CD4-positive, alpha-beta memory T cell (primary cell): ENCODE results near the gene IL36RN. TPM values are rescaled to one million over a fixed set of nuclear protein-coding genes. Genes with fewer than 3 reads are reported as not detected.
A peak's percentile ranks its signal among the peaks of the same experiment; 100 is the strongest.

Experiments
- CTCF ChIA-PET: fragments of 350-600 bp; sonication (Branson Sonifier 250); formaldehyde crosslinking; loops from one replicate; lab custom pipeline; 2021; ENCODE audit warnings: inconsistent platforms; ENCODE audit not compliant: partially characterized antibody; lab: Charles Lee
- POLR2A ChIA-PET: fragments of 350-600 bp; sonication (Branson Sonifier 250); formaldehyde crosslinking; loops from one replicate; lab custom pipeline; 2021; ENCODE audit not compliant: partially characterized antibody; lab: Charles Lee
- DNase-seq, 5 donors: peaks; one replicate each; pipeline versions ENCODE4 v3.0.0 to v3.0.0-alpha.2; 2020 to 2022; ENCODE audit warnings: mixed read lengths in 1 of 5
- H3K27ac ChIP-seq: one replicate; pipeline ENCODE4 v1.7.0; 2013; ENCODE audit warnings: low read depth, low read length
- H3K27me3 ChIP-seq: 2 replicates; pipeline ENCODE4 v1.7.0; 2013; ENCODE audit warnings: mild to moderate bottlenecking, low read length, moderate library complexity; ENCODE audit not compliant: insufficient read depth
- H3K36me3 ChIP-seq: 2 replicates; pipeline ENCODE4 v1.7.0; 2013; ENCODE audit warnings: mild to moderate bottlenecking, low read length, moderate library complexity; ENCODE audit not compliant: insufficient read depth
- H3K4me1 ChIP-seq: 2 replicates; pipeline ENCODE4 v1.7.0; 2013; ENCODE audit warnings: mild to moderate bottlenecking, low read length, moderate library complexity; ENCODE audit not compliant: insufficient read depth
- H3K4me3 ChIP-seq, 2 donors: one replicate each; pipeline ENCODE4 v1.7.0; 2013; ENCODE audit warnings: low read length in 2 of 2, mild to moderate bottlenecking in 1 of 2
- H3K9me3 ChIP-seq, 2 donors: one replicate each; pipeline ENCODE4 v1.7.0; 2013; ENCODE audit warnings: low read length in 2 of 2, control low read depth in 1 of 2; ENCODE audit not compliant: control insufficient read depth in 1 of 2
- H3K27ac Mint-ChIP-seq, 7 donors: one replicate each; pipeline ENCODE4 v1.8.0; 2020 to 2021; ENCODE audit warnings: mixed read lengths in 7 of 7, mild to moderate bottlenecking in 6 of 7, inconsistent platforms in 3 of 7, moderate library complexity in 3 of 7
- H3K27me3 Mint-ChIP-seq, 2 donors: one replicate each; pipeline ENCODE4 v1.8.0; 2020 to 2021; ENCODE audit warnings: mixed read lengths in 2 of 2
- H3K36me3 Mint-ChIP-seq, 2 donors: one replicate each; pipeline ENCODE4 v1.8.0; 2020 to 2021; ENCODE audit warnings: mixed read lengths in 2 of 2, inconsistent platforms in 1 of 2, mild to moderate bottlenecking in 1 of 2
- H3K4me1 Mint-ChIP-seq, 4 donors: one replicate each; pipeline ENCODE4 v1.8.0; 2020 to 2021; ENCODE audit warnings: mixed read lengths in 4 of 4, mild to moderate bottlenecking in 1 of 4
- H3K4me3 Mint-ChIP-seq, 8 donors: one replicate each; pipeline ENCODE4 v1.8.0; 2020 to 2021; ENCODE audit warnings: mixed read lengths in 8 of 8, mild to moderate bottlenecking in 7 of 8, moderate library complexity in 6 of 8, inconsistent platforms in 3 of 8
- H3K9me3 Mint-ChIP-seq, 8 donors: one replicate each; pipeline ENCODE4 v1.8.0; 2020 to 2021; ENCODE audit warnings: mixed read lengths in 8 of 8, mild to moderate bottlenecking in 5 of 8, inconsistent platforms in 3 of 8, moderate library complexity in 1 of 8
- intact Hi-C: fragments of 100-400 bp; cut with micrococcal nuclease; formaldehyde crosslinking; loops from one replicate; pipeline ENCODE4 v1.15.1; 2023
- polyA plus RNA-seq, 2 donors: library from polyadenylated mRNA; unstranded; fragments of 300-500 nt; fragmentation: Illumina TruSeq; gene quantifications; one replicate each; pipeline ENCODE4 v1.2.3, GENCODE V29; 2021
- total RNA-seq, 2 experiments: library from RNA; stranded (reverse); gene quantifications; one replicate each; pipeline ENCODE4 v1.2.3, GENCODE V29; 2021

The IL36RN gene
- total RNA-seq (not detected), polyA plus RNA-seq (not detected)

DNA sequence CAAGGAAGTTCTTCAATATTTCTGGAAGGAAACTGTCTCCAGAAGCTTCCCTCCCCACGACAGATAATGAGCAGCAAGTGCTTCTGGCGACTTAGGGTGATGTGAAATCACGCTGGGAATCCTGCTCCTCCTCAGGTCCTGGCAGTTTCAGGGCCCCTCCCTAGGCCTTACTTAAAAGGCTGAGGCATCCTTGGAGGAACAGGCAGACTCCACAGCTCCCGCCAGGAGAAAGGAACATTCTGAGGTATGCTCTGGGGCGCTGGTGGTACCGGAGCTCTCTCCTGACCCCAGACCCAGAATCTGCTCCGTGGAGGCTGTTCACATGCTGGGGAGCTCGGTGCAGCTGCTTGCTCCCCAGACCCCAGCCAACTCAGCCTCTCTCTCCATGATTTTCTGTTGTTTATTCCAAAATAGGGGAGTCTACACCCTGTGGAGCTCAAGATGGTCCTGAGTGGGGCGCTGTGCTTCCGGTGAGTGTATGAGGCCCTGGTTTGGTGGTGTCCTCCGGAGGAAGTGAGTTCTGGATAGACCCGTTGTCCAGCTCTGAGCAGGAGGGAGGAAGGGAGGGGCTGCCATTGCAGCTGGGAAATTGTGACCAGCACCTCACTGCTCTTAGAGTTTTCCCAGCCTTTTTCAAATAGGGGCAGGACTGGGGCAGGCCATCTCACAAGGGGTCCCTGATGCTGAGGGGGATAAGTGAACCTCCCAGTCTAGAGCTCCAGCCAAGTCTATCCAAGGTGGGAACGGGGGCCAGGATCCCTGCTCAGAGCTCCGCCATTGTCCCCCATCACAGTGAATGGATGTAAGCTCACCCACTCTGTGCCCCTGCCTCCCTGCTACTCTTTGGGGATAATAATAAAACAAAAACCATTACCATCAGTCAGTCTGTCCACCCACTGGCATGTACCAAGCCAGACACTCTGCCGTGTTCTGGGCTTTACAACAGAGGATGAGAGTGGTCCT, at the start of gene IL36RN:
Gene IL36RN (plus strand): TSS at position 201 of the 963 bp plus-strand sequence. CDS start 241 bp downstream, at position 442.
- Histone ChIP-seq H3K4me1 (no peaks in the 10 kb centered on the region), H3K9me3 (no peaks in the 10 kb centered on the region), H3K27me3 (no peaks in the 10 kb centered on the region), H3K27ac (no peak within 1 kb of the TSS), H3K36me3 (no peaks in the 10 kb centered on the region), H3K4me3 (no peak within 1 kb of the TSS)
- intact Hi-C loops, result no loop called here
- H3K4me1 Mint-ChIP-seq, result no peaks in the 10 kb centered on the region
- peak within 1 kb of the TSS in 1 of 7 donors; percentile 26 for H3K27ac Mint-ChIP-seq
- peaks cover 4 to 20% (median 14%) of the 10 kb centered on the region in 8 donors for H3K9me3 Mint-ChIP-seq
- ChIA-PET CTCF (interaction anchor here (1.4 kb wide), 1 partner anchor 21 kb away, joined by 5 read pairs; no protein-coding TSS in a partner anchor), POLR2A (no interaction called here)
- peaks cover 10 to 14% of the 10 kb centered on the region in 2 donors for H3K27me3 Mint-ChIP-seq
- DNase-seq, result no peak
- H3K36me3 Mint-ChIP-seq, result peaks cover 1 to 7% of the 10 kb centered on the region in 2 donors
- H3K4me3 Mint-ChIP-seq, result no peak within 1 kb of the TSS

DNA sequence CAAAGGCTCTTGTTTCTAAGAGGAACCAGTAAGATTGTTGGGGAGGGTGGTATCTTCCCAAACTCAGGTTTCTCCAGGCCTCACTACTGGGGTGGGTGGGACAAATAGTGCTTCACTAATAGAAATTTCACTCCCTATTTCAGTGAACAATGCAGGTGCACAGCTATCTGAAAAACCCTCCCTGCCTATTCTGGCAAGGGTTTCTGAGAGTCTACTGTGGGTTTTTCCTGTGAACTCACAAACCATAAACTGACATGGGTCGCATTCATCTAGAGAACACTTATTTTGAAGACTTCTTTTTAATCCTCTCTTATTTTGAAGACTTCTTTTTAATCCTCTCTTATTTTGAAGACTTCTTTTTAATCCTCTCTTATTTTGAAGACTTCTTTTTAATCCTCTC, 49.4 kb upstream of the IL36RN start:
- intact Hi-C loops, result no loop called here
- Histone ChIP-seq H3K9me3 (no peaks in the 10 kb centered on the region), H3K4me1 (no peaks in the 10 kb centered on the region), H3K27ac (no peak overlapping the region), H3K4me3 (no peak overlapping the region), H3K36me3 (no peaks in the 10 kb centered on the region), H3K27me3 (no peaks in the 10 kb centered on the region)
- CTCF ChIA-PET, result no interaction called here
- DNase-seq, result no peak
- POLR2A ChIA-PET, result no interaction called here
- Mint-ChIP-seq H3K4me3 (no peak overlapping the region), H3K27ac (no peak overlapping the region), H3K4me1 (peaks cover 0 to 2% (median 0%) of the 10 kb centered on the region in 4 donors), H3K9me3 (no peaks in the 10 kb centered on the region), H3K27me3 (peaks cover 0 to 3% of the 10 kb centered on the region in 2 donors), H3K36me3 (no peaks in the 10 kb centered on the region)

DNA sequence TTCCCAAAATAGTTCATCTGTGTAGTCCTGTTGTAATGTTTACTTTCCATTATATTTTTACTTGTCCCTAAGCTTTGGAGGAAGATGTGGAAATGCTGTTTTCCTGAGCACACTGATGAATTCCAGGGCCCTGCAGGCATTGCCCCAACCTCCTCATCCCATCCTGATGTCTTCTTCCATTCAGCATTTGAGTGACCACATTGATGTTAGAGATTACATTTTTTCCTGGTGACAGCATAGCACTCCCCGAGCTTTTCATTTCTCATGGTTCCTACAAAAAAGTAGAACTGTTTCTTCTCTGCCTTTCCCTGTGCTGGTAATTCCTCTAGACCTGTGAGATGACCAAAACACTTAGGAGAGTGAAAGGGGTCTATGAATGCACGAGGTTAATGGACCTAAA, 48.9 kb upstream of the IL36RN start:
- Histone ChIP-seq H3K4me3 (no peak overlapping the region), H3K9me3 (no peaks in the 10 kb centered on the region), H3K27ac (no peak overlapping the region), H3K27me3 (no peaks in the 10 kb centered on the region), H3K4me1 (no peaks in the 10 kb centered on the region), H3K36me3 (no peaks in the 10 kb centered on the region)
- Mint-ChIP-seq H3K4me1 (peaks cover 0 to 2% (median 0%) of the 10 kb centered on the region in 4 donors), H3K4me3 (no peak overlapping the region), H3K36me3 (no peaks in the 10 kb centered on the region), H3K27me3 (peaks cover 0 to 7% of the 10 kb centered on the region in 2 donors), H3K27ac (peak overlapping the region in 2 of 7 donors; percentile 1 to 72), H3K9me3 (no peaks in the 10 kb centered on the region)
- DNase-seq, result no peak
- intact Hi-C loops, result no loop called here
- ChIA-PET POLR2A (no interaction called here), CTCF (no interaction called here)

DNA sequence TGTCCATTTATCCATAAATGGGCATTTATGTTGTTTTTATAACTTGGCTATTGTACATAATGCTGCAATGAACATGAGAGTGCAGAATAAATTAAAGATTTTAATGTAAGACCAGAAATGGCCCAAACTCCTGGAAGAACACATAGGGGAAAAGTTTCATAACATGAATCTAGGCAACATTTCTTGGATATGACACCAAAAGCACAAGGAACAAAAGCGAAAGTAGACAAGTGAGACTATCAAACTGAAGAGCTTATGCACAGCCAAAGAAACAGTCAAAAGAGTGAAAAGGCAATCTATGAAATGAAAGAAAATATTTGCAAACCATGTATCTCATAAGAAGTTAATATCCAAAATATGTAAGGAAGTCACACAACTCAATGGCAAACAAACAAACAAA, 47.9 kb upstream of the IL36RN start:
- Mint-ChIP-seq H3K27me3 (peaks cover 0 to 7% of the 10 kb centered on the region in 2 donors), H3K36me3 (no peaks in the 10 kb centered on the region), H3K27ac (no peak overlapping the region), H3K4me3 (no peak overlapping the region), H3K9me3 (no peaks in the 10 kb centered on the region), H3K4me1 (peaks cover 0 to 3% (median under 1%) of the 10 kb centered on the region in 4 donors)
- intact Hi-C loops, result no loop called here
- Histone ChIP-seq H3K27ac (no peak overlapping the region), H3K36me3 (no peaks in the 10 kb centered on the region), H3K4me1 (peaks cover 4% of the 10 kb centered on the region), H3K27me3 (no peaks in the 10 kb centered on the region), H3K4me3 (no peak overlapping the region), H3K9me3 (no peaks in the 10 kb centered on the region)
- ChIA-PET CTCF (no interaction called here), POLR2A (no interaction called here)
- DNase-seq, result no peak

DNA sequence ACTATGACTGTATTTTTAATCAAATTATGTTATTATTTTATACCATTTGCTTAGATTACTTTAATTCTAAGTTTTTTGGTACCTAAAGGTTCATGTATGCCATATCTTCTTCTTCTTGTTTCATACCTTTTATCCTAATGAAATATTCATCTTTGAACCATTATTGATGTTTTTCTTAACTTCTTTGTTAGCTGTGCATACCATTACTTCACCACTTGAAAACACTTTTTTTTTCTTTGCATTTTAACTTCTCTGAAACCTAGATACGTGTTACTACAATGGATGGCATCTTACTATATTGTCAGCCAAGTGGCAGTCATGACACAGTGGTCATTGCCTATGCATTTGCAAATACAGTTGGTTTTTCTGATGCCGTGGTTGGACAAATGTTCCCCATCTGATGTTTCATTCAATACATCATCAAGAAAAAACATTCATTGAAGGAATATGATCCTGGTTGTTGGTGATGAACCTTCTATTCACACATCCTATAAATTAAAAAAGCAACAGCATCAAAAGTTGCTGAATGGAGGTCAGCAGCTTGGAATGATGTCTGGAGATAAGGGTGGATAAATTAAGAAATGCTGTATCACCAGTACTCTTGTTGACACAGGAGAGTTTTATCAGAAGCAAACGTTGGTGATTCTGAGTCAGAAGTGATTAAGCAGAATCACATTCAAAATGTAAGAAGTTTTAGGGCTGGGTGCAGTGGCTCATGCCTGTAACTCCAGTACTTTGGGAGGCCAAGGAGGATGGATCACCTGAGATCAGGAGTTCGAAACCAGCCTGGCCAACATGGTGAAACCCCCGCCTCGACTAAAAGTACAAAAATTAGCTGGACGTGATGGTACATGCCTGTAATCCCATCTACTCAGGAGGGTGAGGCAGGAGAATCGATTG, 46.3 kb upstream of the IL36RN start:
- Mint-ChIP-seq H3K27me3 (peaks cover 2 to 10% of the 10 kb centered on the region in 2 donors), H3K4me1 (peaks cover 0 to 7% (median under 1%) of the 10 kb centered on the region in 4 donors), H3K4me3 (no peak overlapping the region), H3K27ac (peak overlapping the region in 1 of 7 donors; percentile 7), H3K9me3 (peaks cover 0 to 2% (median 0%) of the 10 kb centered on the region in 8 donors), H3K36me3 (no peaks in the 10 kb centered on the region)
- CTCF ChIA-PET, result no interaction called here
- Histone ChIP-seq H3K36me3 (no peaks in the 10 kb centered on the region), H3K27me3 (no peaks in the 10 kb centered on the region), H3K27ac (no peak overlapping the region), H3K9me3 (no peaks in the 10 kb centered on the region), H3K4me1 (peaks cover 4% of the 10 kb centered on the region), H3K4me3 (no peak overlapping the region)
- POLR2A ChIA-PET, result no interaction called here
- no peak for DNase-seq
- intact Hi-C loops, result no loop called here

DNA sequence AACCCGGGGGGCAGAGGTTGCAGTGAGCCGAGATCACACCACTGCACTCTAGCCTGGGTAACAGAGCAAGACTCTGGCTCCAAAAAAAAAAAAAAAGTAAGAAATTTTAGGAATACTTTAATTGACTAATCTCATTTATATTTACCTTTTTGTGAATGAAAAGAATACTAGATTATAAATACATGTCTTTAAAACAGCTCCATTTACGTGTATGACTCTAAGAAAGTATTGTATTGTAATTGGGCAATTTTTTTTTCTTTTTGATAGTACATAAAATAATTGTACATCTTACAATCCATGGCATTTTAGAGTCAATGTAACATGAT, 45.7 kb upstream of the IL36RN start:
- POLR2A ChIA-PET, result no interaction called here
- peaks cover 0 to 7% (median under 1%) of the 10 kb centered on the region in 4 donors for H3K4me1 Mint-ChIP-seq
- no peak for DNase-seq
- H3K36me3 Mint-ChIP-seq, result no peaks in the 10 kb centered on the region
- intact Hi-C loops, result no loop called here
- H3K27ac ChIP-seq, result no peak overlapping the region
- H3K4me1 ChIP-seq, result peaks cover 4% of the 10 kb centered on the region
- CTCF ChIA-PET, result no interaction called here
- H3K27ac Mint-ChIP-seq, result no peak overlapping the region
- H3K27me3 ChIP-seq, result no peaks in the 10 kb centered on the region
- H3K9me3 ChIP-seq, result no peaks in the 10 kb centered on the region
- no peaks in the 10 kb centered on the region for H3K36me3 ChIP-seq
- peaks cover 5 to 13% of the 10 kb centered on the region in 2 donors for H3K27me3 Mint-ChIP-seq
- H3K4me3 ChIP-seq, result no peak overlapping the region
- H3K4me3 Mint-ChIP-seq, result no peak overlapping the region
- peaks cover 0 to 6% (median under 1%) of the 10 kb centered on the region in 8 donors for H3K9me3 Mint-ChIP-seq

DNA sequence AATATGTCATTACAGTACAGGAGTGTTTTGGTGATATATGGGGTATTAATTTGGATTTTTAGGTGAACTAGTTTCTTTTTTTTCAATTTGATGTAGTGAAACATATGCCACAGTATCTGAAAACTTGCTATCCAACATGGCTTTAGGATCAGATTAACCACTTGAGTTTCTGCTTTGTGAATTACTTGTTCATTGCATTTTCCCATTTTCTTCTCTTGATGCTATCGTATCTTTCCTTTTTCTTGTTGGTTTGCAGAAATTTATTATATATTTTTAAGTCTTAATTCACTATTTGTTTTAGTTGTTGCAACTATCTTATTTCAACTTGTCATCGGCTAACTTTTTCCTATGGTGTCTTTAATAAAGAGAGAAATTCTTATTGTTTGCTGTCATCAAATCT, 44.9 kb upstream of the IL36RN start:
- POLR2A ChIA-PET, result no interaction called here
- no peak overlapping the region for H3K27ac Mint-ChIP-seq

More for the DNA sequence above, 44.9 kb upstream of the IL36RN start:
- no peaks in the 10 kb centered on the region for H3K36me3 ChIP-seq
- CTCF ChIA-PET, result no interaction called here
- no peaks in the 10 kb centered on the region for H3K9me3 ChIP-seq
- H3K4me3 ChIP-seq, result no peak overlapping the region
- no peak for DNase-seq
- peaks cover 0 to 13% (median 8%) of the 10 kb centered on the region in 8 donors for H3K9me3 Mint-ChIP-seq
- H3K4me1 Mint-ChIP-seq, result peaks cover 0 to 7% (median under 1%) of the 10 kb centered on the region in 4 donors
- peaks cover 10 to 20% of the 10 kb centered on the region in 2 donors for H3K27me3 Mint-ChIP-seq
- H3K4me3 Mint-ChIP-seq, result no peak overlapping the region
- no peaks in the 10 kb centered on the region for H3K27me3 ChIP-seq
- H3K36me3 Mint-ChIP-seq, result peaks cover 0 to 4% of the 10 kb centered on the region in 2 donors
- H3K27ac ChIP-seq, result no peak overlapping the region
- intact Hi-C loops, result no loop called here
- peaks cover 4% of the 10 kb centered on the region for H3K4me1 ChIP-seq
